WTC11 (cell line): Measurements from ENCODE around the gene KPTN.

Source experiments
- ATF6 ChIP-seq: sonication (generic); formaldehyde crosslinking; IDR thresholded peaks from 2 replicates; pipeline ENCODE4 v1.8.1; 2023; ENCODE audit warnings: mild to moderate bottlenecking, missing genetic modification reagents
- CREB1 ChIP-seq: sonication (generic); formaldehyde crosslinking; IDR thresholded peaks from 2 replicates; pipeline ENCODE4 v1.8.0; 2023; ENCODE audit warnings: mild to moderate bottlenecking, missing genetic modification reagents
- CTCF ChIP-seq: fragments of 200-600 bp; IDR thresholded peaks from 2 replicates; pipeline ENCODE4 v1.8.0; 2022; ENCODE audit warnings: antibody characterized with exemption
- FOXJ3 ChIP-seq: sonication (generic); formaldehyde crosslinking; IDR thresholded peaks from 2 replicates; pipeline ENCODE4 v1.9.0; 2021; ENCODE audit warnings: missing genetic modification reagents, mild to moderate bottlenecking, borderline replicate concordance
- GABPB1 ChIP-seq: sonication (generic); formaldehyde crosslinking; IDR thresholded peaks from 2 replicates; pipeline ENCODE4 v1.8.1; 2023; ENCODE audit warnings: mild to moderate bottlenecking, missing genetic modification reagents
- HMGXB4 ChIP-seq: sonication (generic); formaldehyde crosslinking; IDR thresholded peaks from 2 replicates; pipeline ENCODE4 v1.8.1; 2023; ENCODE audit warnings: mild to moderate bottlenecking, moderate library complexity, missing genetic modification reagents
- IRF1 ChIP-seq: sonication (generic); formaldehyde crosslinking; IDR thresholded peaks from 2 replicates; pipeline ENCODE4 v1.8.0; 2023; ENCODE audit warnings: missing genetic modification reagents
- IRF2 ChIP-seq: sonication (generic); formaldehyde crosslinking; IDR thresholded peaks from 2 replicates; pipeline ENCODE4 v1.8.0; 2022; ENCODE audit warnings: low read depth, missing genetic modification reagents, borderline replicate concordance
- NFYB ChIP-seq: sonication (generic); formaldehyde crosslinking; conservative IDR thresholded peaks from 2 replicates; pipeline ENCODE4 v1.8.0; 2022; ENCODE audit warnings: low read depth, missing genetic modification reagents
- PRDM15 ChIP-seq: sonication (generic); formaldehyde crosslinking; IDR thresholded peaks from 2 replicates; pipeline ENCODE4 v1.8.0; 2022; ENCODE audit warnings: missing genetic modification reagents
- RELA ChIP-seq: sonication (generic); formaldehyde crosslinking; IDR thresholded peaks from 2 replicates; pipeline ENCODE4 v1.8.1; 2022; ENCODE audit warnings: missing genetic modification reagents, mild to moderate bottlenecking, borderline replicate concordance
- USF1 ChIP-seq: sonication (generic); formaldehyde crosslinking; IDR thresholded peaks from 2 replicates; pipeline ENCODE4 v1.8.0; 2022; ENCODE audit warnings: mild to moderate bottlenecking, missing genetic modification reagents
- ZNF423 ChIP-seq: fragments of 250-450 bp; sonication (Bioruptor Pico); IDR thresholded peaks from 2 replicates; pipeline ENCODE4 v2.1.2; 2022; ENCODE audit warnings: mild to moderate bottlenecking, moderate library complexity
- TF ChIP-seq, protein P1 (sequence below): sonication (generic); formaldehyde crosslinking; IDR thresholded peaks from 2 replicates; pipeline ENCODE4 v1.8.1; 2023; ENCODE audit warnings: mild to moderate bottlenecking, missing genetic modification reagents, borderline replicate concordance

GRCh38 chr19:47433121-47433520 lies 50.9 kb downstream of the KPTN start:
- no peak for TF ChIP-seq NFYB (CRISPR knock-in tag)
- TF ChIP-seq IRF2 (CRISPR knock-in tag), result no peak
- TF ChIP-seq ZNF423 (CRISPR knock-in tag), result no peak
- TF ChIP-seq CTCF, result no peak
- TF ChIP-seq RELA (CRISPR knock-in tag), result no peak
- TF ChIP-seq ATF6 (CRISPR knock-in tag), result no peak
- TF ChIP-seq HMGXB4 (CRISPR knock-in tag), result no peak
- TF ChIP-seq USF1 (CRISPR knock-in tag), result no peak
- no peak for TF ChIP-seq IRF1 (CRISPR knock-in tag)
- no peak for TF ChIP-seq PRDM15 (CRISPR knock-in tag)
- TF ChIP-seq FOXJ3, result no peak
- no peak for TF ChIP-seq CREB1 (CRISPR knock-in tag)
- TF ChIP-seq GABPB1 (CRISPR knock-in tag), result no peak
- TF ChIP-seq, protein P1, sequence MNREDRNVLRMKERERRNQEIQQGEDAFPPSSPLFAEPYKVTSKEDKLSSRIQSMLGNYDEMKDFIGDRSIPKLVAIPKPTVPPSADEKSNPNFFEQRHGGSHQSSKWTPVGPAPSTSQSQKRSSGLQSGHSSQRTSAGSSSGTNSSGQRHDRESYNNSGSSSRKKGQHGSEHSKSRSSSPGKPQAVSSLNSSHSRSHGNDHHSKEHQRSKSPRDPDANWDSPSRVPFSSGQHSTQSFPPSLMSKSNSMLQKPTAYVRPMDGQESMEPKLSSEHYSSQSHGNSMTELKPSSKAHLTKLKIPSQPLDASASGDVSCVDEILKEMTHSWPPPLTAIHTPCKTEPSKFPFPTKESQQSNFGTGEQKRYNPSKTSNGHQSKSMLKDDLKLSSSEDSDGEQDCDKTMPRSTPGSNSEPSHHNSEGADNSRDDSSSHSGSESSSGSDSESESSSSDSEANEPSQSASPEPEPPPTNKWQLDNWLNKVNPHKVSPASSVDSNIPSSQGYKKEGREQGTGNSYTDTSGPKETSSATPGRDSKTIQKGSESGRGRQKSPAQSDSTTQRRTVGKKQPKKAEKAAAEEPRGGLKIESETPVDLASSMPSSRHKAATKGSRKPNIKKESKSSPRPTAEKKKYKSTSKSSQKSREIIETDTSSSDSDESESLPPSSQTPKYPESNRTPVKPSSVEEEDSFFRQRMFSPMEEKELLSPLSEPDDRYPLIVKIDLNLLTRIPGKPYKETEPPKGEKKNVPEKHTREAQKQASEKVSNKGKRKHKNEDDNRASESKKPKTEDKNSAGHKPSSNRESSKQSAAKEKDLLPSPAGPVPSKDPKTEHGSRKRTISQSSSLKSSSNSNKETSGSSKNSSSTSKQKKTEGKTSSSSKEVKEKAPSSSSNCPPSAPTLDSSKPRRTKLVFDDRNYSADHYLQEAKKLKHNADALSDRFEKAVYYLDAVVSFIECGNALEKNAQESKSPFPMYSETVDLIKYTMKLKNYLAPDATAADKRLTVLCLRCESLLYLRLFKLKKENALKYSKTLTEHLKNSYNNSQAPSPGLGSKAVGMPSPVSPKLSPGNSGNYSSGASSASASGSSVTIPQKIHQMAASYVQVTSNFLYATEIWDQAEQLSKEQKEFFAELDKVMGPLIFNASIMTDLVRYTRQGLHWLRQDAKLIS, result no peak
